WTC11 (cell line): ENCODE data around the gene TAS1R1. TPM values are rescaled to one million over a fixed set of nuclear protein-coding genes. Genes with fewer than 3 reads are reported as not detected.
A peak's percentile ranks its signal among the peaks of the same experiment; 100 is the strongest.

ENCODE experiments used
- ATAC-seq: fragments of 200-7000 bp; cut with Tn5 transposase; 2 replicates; pipeline ENCODE4 v1.10.0; 2021; ENCODE audit warnings: mild to moderate bottlenecking, moderate library complexity
- CTCF ChIA-PET: fragments of 300-600 bp; sonication (Branson Sonifier 250); formaldehyde crosslinking; loops from one replicate; lab custom pipeline; 2021; ENCODE audit warnings: antibody characterized with exemption; lab: Charles Lee
- POLR2A ChIA-PET: fragments of 350-600 bp; sonication (Branson Sonifier 250); formaldehyde crosslinking; loops from one replicate; lab custom pipeline; 2021; ENCODE audit warnings: antibody characterized with exemption; lab: Charles Lee
- DNase-seq: peaks from one replicate; pipeline ENCODE4 v3.0.0; 2021; ENCODE audit warnings: low spot score
- H3K27ac Mint-ChIP-seq: 2 replicates; pipeline ENCODE4 v1.8.0; 2021; ENCODE audit warnings: mixed read lengths
- H3K27me3 Mint-ChIP-seq: 2 replicates; pipeline ENCODE4 v1.8.0; 2021; ENCODE audit warnings: low read depth, mild to moderate bottlenecking, moderate library complexity, mixed read lengths
- H3K36me3 Mint-ChIP-seq: 2 replicates; pipeline ENCODE4 v1.8.0; 2021; ENCODE audit warnings: mixed read lengths
- H3K4me1 Mint-ChIP-seq: 2 replicates; pipeline ENCODE4 v1.8.0; 2022; ENCODE audit warnings: mixed read lengths
- H3K4me3 Mint-ChIP-seq: 2 replicates; pipeline ENCODE4 v1.8.0; 2021; ENCODE audit warnings: mild to moderate bottlenecking, moderate library complexity, mixed read lengths
- H3K9me3 Mint-ChIP-seq: 2 replicates; pipeline ENCODE4 v1.8.0; 2021; ENCODE audit warnings: mixed read lengths
- E2F4 ChIP-seq: sonication (generic); formaldehyde crosslinking; IDR thresholded peaks from 2 replicates; pipeline ENCODE4 v1.8.1; 2022; ENCODE audit warnings: low read depth, mild to moderate bottlenecking, moderate library complexity, missing genetic modification reagents, borderline replicate concordance
- E2F5 ChIP-seq: sonication (generic); formaldehyde crosslinking; IDR thresholded peaks from 2 replicates; pipeline ENCODE4 v1.8.1; 2022; ENCODE audit warnings: mild to moderate bottlenecking, moderate library complexity, missing genetic modification reagents
- ELF4 ChIP-seq: sonication (generic); formaldehyde crosslinking; IDR thresholded peaks from 2 replicates; pipeline ENCODE4 v1.8.1; 2022; ENCODE audit warnings: low read depth, mild to moderate bottlenecking, moderate library complexity, missing genetic modification reagents
- ETV6 ChIP-seq: sonication (generic); formaldehyde crosslinking; IDR thresholded peaks from 2 replicates; pipeline ENCODE4 v1.8.1; 2022; ENCODE audit warnings: mild to moderate bottlenecking, missing genetic modification reagents
- GRHL2 ChIP-seq: fragments of 250-450 bp; sonication (Bioruptor Pico); IDR thresholded peaks from 2 replicates; pipeline ENCODE4 v1.8.0; 2022; ENCODE audit warnings: mild to moderate bottlenecking, moderate library complexity; ENCODE audit not compliant: insufficient replicate concordance, severe bottlenecking
- HMGA2 ChIP-seq: fragments of 250-450 bp; sonication (Bioruptor Pico); IDR thresholded peaks from 2 replicates; pipeline ENCODE4 v1.4.0; 2021; ENCODE audit warnings: mild to moderate bottlenecking, moderate library complexity
- PRRX2 ChIP-seq: fragments of 250-450 bp; sonication (Bioruptor Pico); IDR thresholded peaks from 2 replicates; pipeline ENCODE4 v1.8.0; 2021; ENCODE audit warnings: mild to moderate bottlenecking
- SP1 ChIP-seq: sonication (generic); formaldehyde crosslinking; conservative IDR thresholded peaks from 2 replicates; pipeline ENCODE4 v1.8.1; 2022; ENCODE audit warnings: missing genetic modification reagents
- STAT6 ChIP-seq: sonication (generic); formaldehyde crosslinking; conservative IDR thresholded peaks from 2 replicates; pipeline ENCODE4 v1.8.1; 2023; ENCODE audit warnings: mild to moderate bottlenecking, low read depth, missing genetic modification reagents, moderate library complexity
- TP53 ChIP-seq: sonication (generic); formaldehyde crosslinking; IDR thresholded peaks from 2 replicates; pipeline ENCODE4 v1.8.1; 2023; ENCODE audit warnings: mild to moderate bottlenecking, missing genetic modification reagents
- ZNF263 ChIP-seq: sonication (generic); formaldehyde crosslinking; IDR thresholded peaks from 2 replicates; pipeline ENCODE4 v1.8.1; 2022; ENCODE audit warnings: low read depth, mild to moderate bottlenecking, moderate library complexity, missing genetic modification reagents
- ZNF416 ChIP-seq: fragments of 250-450 bp; sonication (Bioruptor Pico); IDR thresholded peaks from 2 replicates; pipeline ENCODE4 v1.9.0; 2021; ENCODE audit warnings: mild to moderate bottlenecking, inconsistent platforms
- total RNA-seq: library from RNA; stranded (reverse); gene quantifications from 3 replicates; pipeline ENCODE4 v1.2.3, GENCODE V29; 2021
- TF ChIP-seq, protein P1 (sequence below): fragments of 250-450 bp; sonication (Bioruptor Pico); IDR thresholded peaks from 2 replicates; pipeline ENCODE4 v1.9.0; 2021; ENCODE audit warnings: moderate library complexity, mild to moderate bottlenecking, inconsistent platforms, borderline replicate concordance
- TF ChIP-seq, protein P2 (sequence below): sonication (generic); formaldehyde crosslinking; IDR thresholded peaks from 2 replicates; pipeline ENCODE4 v1.8.0; 2022; ENCODE audit warnings: mild to moderate bottlenecking, missing genetic modification reagents
- TF ChIP-seq, protein P3 (sequence below): sonication (generic); formaldehyde crosslinking; IDR thresholded peaks from 2 replicates; pipeline ENCODE4 v1.8.1; 2023; ENCODE audit warnings: mild to moderate bottlenecking, missing genetic modification reagents
- TF ChIP-seq, protein P4 (sequence below): fragments of 200-600 bp; IDR thresholded peaks from 2 replicates; pipeline ENCODE4 v1.8.0; 2022; ENCODE audit warnings: antibody characterized with exemption

The TAS1R1 gene
- total RNA-seq, 1 experiment from 2014 or later, result 0.11 TPM

GRCh38 chr1:6623269-6623965 lies 68.3 kb downstream of the TAS1R1 start:
- peaks cover 14% of the 10 kb centered on the region for H3K4me1 Mint-ChIP-seq
- peak overlapping the region; percentile 79 for H3K27ac Mint-ChIP-seq
- no peaks in the 10 kb centered on the region for H3K9me3 Mint-ChIP-seq
- ChIA-PET POLR2A (interaction anchor here (1.3 kb wide), 1 partner anchor 19 kb away, joined by 3 read pairs; no protein-coding TSS in a partner anchor), CTCF (interaction anchor here (0.5 to 2.5 kb wide), 4 partner anchors 11 to 70 kb away, joined by 3 to 8 read pairs (median 6); partner anchors contain the start of genes NOL9 and TAS1R1)
- no peaks in the 10 kb centered on the region; the same call in 1 of the 2 replicates for H3K27me3 Mint-ChIP-seq
- peaks cover 54% of the 10 kb centered on the region for H3K36me3 Mint-ChIP-seq
- DNase-seq, result no peak
- no peak for TF ChIP-seq HMGA2 (CRISPR knock-in tag)
- no peak for TF ChIP-seq PRRX2 (CRISPR knock-in tag)
- no peak for TF ChIP-seq TP53 (CRISPR knock-in tag)
- TF ChIP-seq, protein P1, sequence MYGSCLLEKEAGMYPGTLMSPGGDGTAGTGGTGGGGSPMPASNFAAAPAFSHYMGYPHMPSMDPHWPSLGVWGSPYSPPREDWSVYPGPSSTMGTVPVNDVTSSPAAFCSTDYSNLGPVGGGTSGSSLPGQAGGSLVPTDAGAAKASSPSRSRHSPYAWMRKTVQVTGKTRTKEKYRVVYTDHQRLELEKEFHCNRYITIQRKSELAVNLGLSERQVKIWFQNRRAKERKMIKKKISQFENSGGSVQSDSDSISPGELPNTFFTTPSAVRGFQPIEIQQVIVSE (CRISPR knock-in tag), result no peak
- H3K4me3 Mint-ChIP-seq, result no peak overlapping the region
- ATAC-seq, result no peak

- peaks cover 14% of the 10 kb centered on the region for H3K4me1 Mint-ChIP-seq
- POLR2A ChIA-PET, result interaction anchor here (0.7 to 1.3 kb wide), 4 partner anchors 20 to 23 kb away, joined by 3 to 4 read pairs (median 4); partner anchors contain the start of gene KLHL21
- H3K9me3 Mint-ChIP-seq, result no peaks in the 10 kb centered on the region
- DNase-seq (peak; percentile 90), ATAC-seq (peak; percentile 93)
- CTCF ChIA-PET, result interaction anchor here (0.7 to 2.5 kb wide), 8 partner anchors 8 to 771 kb away, joined by 3 to 8 read pairs (median 6); partner anchors contain the start of gene NOL9
- peak within 1 kb of the TSS; percentile 89 for H3K4me3 Mint-ChIP-seq
- no peaks in the 10 kb centered on the region; the same call in 1 of the 2 replicates for H3K27me3 Mint-ChIP-seq
- H3K27ac Mint-ChIP-seq, result peak within 1 kb of the TSS; percentile 98
- H3K36me3 Mint-ChIP-seq, result peaks cover 46% of the 10 kb centered on the region
- peak; percentile 18; the same call in 1 of the 2 replicates for TF ChIP-seq E2F4 (CRISPR knock-in tag)
- TF ChIP-seq ELF4 (CRISPR knock-in tag), result no peak
- peak; percentile 80 for TF ChIP-seq SP1 (CRISPR knock-in tag)
- peak; percentile 12 for TF ChIP-seq ETV6 (CRISPR knock-in tag)
- TF ChIP-seq, protein P2, sequence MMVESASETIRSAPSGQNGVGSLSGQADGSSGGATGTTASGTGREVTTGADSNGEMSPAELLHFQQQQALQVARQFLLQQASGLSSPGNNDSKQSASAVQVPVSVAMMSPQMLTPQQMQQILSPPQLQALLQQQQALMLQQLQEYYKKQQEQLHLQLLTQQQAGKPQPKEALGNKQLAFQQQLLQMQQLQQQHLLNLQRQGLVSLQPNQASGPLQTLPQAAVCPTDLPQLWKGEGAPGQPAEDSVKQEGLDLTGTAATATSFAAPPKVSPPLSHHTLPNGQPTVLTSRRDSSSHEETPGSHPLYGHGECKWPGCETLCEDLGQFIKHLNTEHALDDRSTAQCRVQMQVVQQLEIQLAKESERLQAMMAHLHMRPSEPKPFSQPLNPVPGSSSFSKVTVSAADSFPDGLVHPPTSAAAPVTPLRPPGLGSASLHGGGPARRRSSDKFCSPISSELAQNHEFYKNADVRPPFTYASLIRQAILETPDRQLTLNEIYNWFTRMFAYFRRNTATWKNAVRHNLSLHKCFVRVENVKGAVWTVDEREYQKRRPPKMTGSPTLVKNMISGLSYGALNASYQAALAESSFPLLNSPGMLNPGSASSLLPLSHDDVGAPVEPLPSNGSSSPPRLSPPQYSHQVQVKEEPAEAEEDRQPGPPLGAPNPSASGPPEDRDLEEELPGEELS (CRISPR knock-in tag), result peak; percentile 34; the same call in 1 of the 2 replicates
- TF ChIP-seq, protein P3, sequence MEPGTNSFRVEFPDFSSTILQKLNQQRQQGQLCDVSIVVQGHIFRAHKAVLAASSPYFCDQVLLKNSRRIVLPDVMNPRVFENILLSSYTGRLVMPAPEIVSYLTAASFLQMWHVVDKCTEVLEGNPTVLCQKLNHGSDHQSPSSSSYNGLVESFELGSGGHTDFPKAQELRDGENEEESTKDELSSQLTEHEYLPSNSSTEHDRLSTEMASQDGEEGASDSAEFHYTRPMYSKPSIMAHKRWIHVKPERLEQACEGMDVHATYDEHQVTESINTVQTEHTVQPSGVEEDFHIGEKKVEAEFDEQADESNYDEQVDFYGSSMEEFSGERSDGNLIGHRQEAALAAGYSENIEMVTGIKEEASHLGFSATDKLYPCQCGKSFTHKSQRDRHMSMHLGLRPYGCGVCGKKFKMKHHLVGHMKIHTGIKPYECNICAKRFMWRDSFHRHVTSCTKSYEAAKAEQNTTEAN (CRISPR knock-in tag), result no peak
- 0 out of 2 replicates have a peak, but pooled peaks have one; percentile 54 for TF ChIP-seq E2F5 (CRISPR knock-in tag)
- TF ChIP-seq, protein P4, sequence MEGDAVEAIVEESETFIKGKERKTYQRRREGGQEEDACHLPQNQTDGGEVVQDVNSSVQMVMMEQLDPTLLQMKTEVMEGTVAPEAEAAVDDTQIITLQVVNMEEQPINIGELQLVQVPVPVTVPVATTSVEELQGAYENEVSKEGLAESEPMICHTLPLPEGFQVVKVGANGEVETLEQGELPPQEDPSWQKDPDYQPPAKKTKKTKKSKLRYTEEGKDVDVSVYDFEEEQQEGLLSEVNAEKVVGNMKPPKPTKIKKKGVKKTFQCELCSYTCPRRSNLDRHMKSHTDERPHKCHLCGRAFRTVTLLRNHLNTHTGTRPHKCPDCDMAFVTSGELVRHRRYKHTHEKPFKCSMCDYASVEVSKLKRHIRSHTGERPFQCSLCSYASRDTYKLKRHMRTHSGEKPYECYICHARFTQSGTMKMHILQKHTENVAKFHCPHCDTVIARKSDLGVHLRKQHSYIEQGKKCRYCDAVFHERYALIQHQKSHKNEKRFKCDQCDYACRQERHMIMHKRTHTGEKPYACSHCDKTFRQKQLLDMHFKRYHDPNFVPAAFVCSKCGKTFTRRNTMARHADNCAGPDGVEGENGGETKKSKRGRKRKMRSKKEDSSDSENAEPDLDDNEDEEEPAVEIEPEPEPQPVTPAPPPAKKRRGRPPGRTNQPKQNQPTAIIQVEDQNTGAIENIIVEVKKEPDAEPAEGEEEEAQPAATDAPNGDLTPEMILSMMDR, result no peak
- 0 out of 2 replicates have a peak, but pooled peaks have one; percentile 56 for TF ChIP-seq ZNF416
- no peak for TF ChIP-seq STAT6 (CRISPR knock-in tag)
- TF ChIP-seq GRHL2, result no peak
- TF ChIP-seq ZNF263 (CRISPR knock-in tag), result 0 out of 2 replicates have a peak, but pooled peaks have one; percentile 41
Observed at GRCh38 chr1:6624710-6625583, 69.8 kb downstream of the TAS1R1 start, which contains the start of gene THAP3. TSS of gene THAP3 (plus strand) at chr1:6624868. CDS start at chr1:6625219, 351 bp downstream.
